ENCODE measurements around the gene CDH13.

Gene CDH13

GRCh38 chr16:83602761-83603722 is 976.3 kb downstream of the CDH13 start:
- DNase-seq, result no peak

DNA sequence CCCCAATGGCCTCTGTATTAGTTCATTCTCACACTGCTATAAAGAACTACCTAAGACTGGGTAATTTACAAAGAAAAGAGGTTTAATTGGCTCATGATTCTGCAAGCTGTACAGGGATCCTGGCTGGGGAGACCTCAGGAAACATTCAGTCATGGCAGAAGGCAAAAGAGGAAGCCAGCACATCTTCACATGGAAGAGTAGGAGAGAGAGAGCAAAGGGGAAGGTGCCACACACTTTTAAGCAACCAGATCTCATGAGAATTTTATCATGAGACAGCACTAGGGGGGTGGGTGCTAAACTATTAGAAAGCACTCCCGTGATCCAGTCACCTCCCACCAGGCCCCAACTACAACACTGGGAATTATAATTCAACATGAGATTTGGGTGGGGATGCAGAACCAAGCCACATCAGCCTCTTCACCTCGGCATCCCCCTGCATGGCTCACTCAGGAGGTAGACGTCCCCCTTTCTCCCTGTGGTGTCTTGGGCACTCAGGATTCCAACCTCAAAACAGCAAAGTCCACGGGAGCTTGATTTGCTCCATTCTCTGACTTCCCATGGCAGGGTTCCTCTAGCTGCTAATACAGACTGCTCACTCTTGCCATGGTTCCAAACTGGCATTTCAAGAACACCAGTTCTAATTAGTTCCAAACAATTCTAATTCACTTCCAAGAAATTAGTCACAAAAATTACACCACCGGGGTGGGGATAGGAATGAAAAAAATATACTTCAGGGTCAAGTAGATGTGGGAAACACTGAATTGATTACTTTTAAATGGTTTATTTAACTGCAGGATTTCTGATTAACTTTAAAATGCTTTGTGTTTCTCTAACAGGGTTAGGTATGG is 977.2 kb downstream of the CDH13 start:
- no peak for DNase-seq

DNA sequence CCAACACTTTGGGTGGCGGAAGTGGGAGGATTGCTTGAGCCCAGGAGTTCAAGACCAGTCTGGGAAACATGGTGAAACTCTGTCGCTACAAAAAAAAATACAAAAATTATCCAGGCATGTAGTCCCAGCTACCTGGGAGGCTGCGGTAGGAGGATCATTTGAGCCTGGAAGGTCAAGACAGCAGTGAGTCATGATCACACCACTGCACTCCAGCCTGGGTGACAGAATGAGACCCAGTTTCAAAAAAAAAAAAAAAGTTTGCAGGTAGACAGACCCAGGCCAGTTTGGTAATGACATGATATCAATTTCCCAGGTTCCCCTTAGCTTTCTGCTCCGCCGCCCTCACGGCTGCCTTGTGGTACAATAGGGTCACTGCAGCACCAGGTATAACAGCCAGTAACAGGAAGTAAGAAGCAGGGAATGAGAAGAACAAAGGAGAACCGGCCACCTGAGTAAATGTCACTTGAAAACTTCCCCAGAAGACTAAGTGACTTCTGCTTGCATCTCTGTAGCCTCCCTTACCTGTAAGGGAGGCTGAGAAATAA is 979.8 kb downstream of the CDH13 start:
- DNase-seq, result no peak

DNA sequence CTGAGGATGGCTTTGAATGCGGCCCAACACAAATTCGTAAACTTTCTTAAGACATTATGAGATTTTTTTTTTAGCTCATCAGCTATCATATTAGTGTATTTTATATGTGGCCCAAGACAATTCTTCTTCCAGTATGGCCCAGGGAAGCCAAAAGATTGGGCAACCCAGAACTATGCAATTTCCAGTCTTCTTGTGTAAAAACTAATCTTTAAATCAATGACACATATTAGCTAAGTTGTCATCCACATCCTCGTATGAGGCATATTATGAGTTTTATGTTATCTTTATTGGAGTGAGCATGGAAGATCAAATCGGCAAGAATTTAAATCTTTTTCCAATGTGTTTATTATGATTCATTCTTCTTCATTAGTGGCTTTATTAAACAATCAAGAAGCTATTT is 982.4 kb downstream of the CDH13 start:
- no peak for DNase-seq

- no peak for DNase-seq
Observed at GRCh38 chr16:83615141-83615952, 988.6 kb downstream of the CDH13 start.

GRCh38 chr16:83615953-83616350 is 989.2 kb downstream of the CDH13 start:
- no peak for DNase-seq

GRCh38 chr16:83619381-83620150 is 992.8 kb downstream of the CDH13 start:
- DNase-seq, result no peak

- DNase-seq, result no peak
Observed at GRCh38 chr16:83622010-83622409, 995.2 kb downstream of the CDH13 start.

DNA sequence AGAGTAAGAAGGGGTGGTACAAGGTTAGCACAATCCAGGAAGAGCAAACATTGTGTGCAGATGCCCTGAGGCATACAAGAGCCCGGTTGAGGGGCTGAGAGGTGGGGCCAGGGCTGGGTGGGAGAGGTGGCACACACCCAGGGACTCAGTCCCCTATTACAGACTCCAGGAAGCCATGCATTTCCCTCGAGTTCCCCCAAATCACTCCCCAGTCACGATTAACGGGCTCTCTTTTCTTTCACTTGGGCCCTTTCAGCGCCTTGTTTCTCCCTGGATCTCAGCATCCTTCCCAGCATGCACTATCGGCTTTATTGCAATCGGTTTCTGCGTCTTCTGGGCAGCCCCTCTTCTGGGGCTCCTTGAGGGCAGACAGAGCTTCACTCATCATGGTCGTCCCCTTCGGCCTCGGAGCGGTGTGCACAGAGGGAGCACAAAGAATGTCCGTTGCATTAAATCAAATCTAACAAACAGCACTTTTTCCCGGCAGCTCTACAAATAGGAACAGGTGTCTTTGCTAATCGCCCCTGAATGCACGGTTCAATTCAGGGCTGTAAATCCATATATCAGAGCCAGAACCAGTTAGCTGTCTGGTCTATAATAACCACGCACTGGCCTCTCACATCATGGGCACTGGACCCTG is 996.4 kb downstream of the CDH13 start:
- no peak for DNase-seq

DNA sequence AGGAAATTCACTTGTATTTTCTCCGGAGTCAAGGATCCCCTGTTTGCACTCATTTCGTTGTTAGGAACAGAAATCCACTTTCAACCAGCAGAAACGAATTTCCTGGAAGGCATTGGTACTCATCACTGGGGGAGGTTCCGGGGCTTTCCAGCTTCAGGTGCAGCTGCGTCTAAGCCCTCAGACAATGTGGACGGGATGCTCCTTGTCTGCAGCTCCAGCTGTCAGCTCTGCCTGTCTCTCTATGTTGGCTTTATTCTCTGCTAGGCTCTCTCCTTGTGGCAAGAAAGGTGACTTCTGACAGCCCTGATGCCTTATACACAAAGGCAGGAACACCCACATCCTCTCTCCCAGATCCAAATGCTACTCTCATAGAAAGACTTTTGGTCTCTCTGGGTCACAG is 997.1 kb downstream of the CDH13 start:
- DNase-seq, result no peak

DNA sequence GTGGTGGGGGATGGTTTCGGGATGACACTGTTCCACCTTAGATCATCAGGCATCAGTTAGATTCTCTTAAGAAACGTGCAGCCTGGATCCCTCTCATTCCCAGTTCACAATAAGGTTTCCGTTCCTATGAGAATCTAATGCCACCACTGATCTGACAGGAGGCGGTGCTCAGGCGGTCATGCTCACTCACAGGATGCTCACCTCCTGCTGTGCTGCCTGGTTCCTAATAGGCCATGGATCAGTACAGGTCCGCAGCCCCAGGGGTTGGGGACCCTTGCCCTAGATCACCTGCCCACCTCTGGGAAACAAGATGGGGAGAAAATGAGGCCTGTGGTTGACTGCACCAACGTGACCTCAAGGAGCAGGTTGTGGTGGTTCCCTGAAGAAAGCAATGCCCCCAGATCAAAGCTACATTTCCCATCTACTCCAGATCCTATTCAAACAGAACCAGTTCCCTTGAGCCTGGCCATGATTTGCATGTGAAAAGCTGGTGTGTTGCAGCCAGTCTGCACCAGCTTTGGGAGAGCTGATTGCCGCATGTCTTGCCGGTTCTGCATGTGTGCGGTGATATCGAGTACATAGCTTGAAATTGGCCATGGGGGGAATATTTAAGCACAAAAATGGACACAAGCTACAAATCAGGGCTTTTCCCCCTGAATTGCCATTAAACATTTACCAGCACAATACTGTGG is 997.8 kb downstream of the CDH13 start:
- no peak for DNase-seq

GRCh38 chr16:83626204-83626603 is 999.4 kb downstream of the CDH13 start:
- DNase-seq, result no peak

DNA sequence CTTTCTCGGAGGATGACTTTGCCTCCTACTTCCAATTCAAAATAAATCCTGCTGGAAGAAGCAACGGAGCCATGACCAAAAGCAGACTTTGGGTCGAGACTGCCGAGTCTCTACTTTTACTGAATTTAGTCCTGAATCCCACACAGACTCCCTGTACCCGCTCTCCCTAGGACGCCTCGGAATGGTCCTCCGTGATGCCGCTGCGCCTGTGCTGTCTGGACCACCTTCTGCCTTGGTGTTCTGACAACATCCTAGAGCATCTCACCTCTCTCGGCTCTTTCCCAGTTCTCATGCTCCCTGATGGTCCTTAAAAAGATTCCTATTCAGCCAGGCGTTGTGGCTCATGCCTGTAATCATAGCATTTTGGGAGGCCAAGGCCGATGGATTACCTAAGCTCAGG is 999.9 kb downstream of the CDH13 start:
- DNase-seq, result no peak

DNA sequence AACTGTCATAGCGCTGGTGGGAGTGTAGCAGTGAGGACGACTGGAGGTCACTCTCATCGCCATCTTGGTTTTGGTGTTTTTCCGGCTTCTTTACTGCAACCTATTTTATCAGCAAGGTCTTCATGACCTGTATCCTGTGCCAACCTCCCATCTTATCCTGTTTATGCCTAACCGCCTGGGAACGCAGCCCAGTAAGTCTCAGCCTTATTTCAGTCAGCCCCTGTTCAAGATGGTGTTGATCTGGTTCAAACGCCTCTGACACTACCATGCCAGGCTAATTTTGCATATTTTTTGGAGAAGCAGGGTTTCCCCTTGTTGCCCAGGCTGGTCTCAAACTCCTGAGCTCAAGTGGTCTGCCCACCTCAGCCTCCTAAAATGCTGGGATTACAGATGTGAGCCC is 1001.2 kb downstream of the CDH13 start:
- DNase-seq, result no peak

- no peak for DNase-seq
Observed at GRCh38 chr16:83629426-83629825, 1002.7 kb downstream of the CDH13 start.

- DNase-seq, result no peak
Observed at GRCh38 chr16:83629836-83630235, 1003.1 kb downstream of the CDH13 start.

GRCh38 chr16:83630979-83631378 is 1004.2 kb downstream of the CDH13 start:
- DNase-seq, result no peak

- no peak for DNase-seq
Observed at GRCh38 chr16:83633286-83633685, 1006.5 kb downstream of the CDH13 start.

- DNase-seq, result no peak
Observed at GRCh38 chr16:83648347-83648746, 1021.6 kb downstream of the CDH13 start.

- no peak for DNase-seq
Observed at GRCh38 chr16:83651871-83652270, 1025.1 kb downstream of the CDH13 start.

DNA sequence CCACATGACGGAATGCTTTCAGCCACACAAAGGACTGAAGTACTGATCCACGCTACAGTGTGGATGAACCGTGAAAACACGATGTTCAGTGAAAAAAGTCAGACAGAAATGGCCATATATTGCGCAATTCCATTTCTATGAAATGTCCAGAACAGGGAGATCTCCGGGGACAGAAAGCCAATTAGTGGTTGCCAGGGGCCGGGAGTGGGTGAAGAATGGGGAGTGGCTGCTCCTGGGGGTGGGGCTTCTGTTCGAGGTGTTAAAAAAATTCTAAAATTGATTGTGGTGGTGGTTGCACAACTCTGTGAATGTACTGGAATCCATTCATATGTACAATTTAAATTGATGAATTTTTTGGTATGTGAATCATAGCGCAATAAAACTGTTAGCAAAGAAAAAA is 1026.2 kb downstream of the CDH13 start:
- no peak for DNase-seq
